ENCODE measurements around the gene KCNT2. TPM values are rescaled to one million over a fixed set of nuclear protein-coding genes. Genes with fewer than 3 reads are reported as not detected.
"Not testable (repeated sequence)": the region's sequence is repeated elsewhere in the genome, so short reads cannot be mapped to it uniquely, and the experiment has no call there.

Gene KCNT2
- total RNA-seq, 4 donors from 2014 or later: 0.35 to 2.3 (median 0.91) TPM; not detected in 1

DNA sequence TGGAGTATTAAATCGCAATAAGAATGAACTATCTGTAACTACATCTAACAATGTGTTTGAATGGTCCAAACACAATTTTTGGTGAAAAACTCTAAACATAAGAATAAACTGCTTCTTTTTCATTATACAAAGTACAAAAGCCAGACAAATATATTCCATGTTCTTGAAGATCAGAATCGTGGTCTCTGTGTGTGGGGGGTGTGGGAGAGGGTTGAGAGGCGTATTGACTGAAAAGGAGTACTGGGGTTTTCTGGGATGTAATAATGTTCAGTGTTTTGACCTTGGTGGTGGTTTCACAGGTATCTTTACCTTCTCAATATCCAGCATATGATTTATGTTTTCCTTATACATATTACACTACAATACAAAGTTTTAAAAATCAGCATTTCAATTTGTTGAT lies 42.8 kb upstream of the KCNT2 start:
- peak overlapping the region in 3 of 4 donors; percentile 33 to 60 (median 37) for H3K4me3 ChIP-seq
- WGBS, 2 donors: 74% methylated on average over 3 of the region's 3 CpGs

DNA sequence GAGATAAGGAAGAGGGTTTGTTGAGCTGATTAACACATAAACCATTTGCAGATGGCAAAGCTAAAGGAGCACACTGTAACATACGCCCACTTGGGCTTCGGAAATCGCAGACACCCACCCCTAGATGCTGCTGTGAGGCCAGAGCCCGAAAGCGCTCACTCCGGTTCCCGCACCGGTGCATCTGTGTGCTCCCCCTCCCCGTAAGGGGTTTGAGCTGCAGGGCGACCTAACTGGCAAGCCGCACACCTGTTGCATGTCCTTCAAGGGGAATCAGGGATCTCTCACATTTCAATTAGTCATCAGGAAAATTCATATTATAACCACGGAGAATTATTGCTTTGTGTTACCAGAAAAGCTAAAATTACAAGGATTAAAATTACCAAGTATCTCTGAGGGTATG lies 42.2 kb upstream of the KCNT2 start:
- no peak overlapping the region for H3K27ac ChIP-seq
- no peak for DNase-seq
- no peaks in the 10 kb centered on the region for H3K9me3 ChIP-seq
- WGBS, 2 donors: 77 to 91% methylated on average over 3 to 12 of the region's 12 CpGs
- no peaks in the 10 kb centered on the region for H3K36me3 ChIP-seq
- peaks cover 0 to 27% (median 0%) of the 10 kb centered on the region in 3 donors for H3K4me1 ChIP-seq
- no peak overlapping the region for H3K4me3 ChIP-seq
- no peaks in the 10 kb centered on the region for H3K27me3 ChIP-seq
- intact Hi-C loops (cut with DNase I): no loop called here
- TF ChIP-seq POLR2A (IDR thresholded peaks at IDR 0.05): no peak
- TF ChIP-seq, protein P1, sequence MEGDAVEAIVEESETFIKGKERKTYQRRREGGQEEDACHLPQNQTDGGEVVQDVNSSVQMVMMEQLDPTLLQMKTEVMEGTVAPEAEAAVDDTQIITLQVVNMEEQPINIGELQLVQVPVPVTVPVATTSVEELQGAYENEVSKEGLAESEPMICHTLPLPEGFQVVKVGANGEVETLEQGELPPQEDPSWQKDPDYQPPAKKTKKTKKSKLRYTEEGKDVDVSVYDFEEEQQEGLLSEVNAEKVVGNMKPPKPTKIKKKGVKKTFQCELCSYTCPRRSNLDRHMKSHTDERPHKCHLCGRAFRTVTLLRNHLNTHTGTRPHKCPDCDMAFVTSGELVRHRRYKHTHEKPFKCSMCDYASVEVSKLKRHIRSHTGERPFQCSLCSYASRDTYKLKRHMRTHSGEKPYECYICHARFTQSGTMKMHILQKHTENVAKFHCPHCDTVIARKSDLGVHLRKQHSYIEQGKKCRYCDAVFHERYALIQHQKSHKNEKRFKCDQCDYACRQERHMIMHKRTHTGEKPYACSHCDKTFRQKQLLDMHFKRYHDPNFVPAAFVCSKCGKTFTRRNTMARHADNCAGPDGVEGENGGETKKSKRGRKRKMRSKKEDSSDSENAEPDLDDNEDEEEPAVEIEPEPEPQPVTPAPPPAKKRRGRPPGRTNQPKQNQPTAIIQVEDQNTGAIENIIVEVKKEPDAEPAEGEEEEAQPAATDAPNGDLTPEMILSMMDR (IDR thresholded peaks at IDR 0.05): no peak

More for the DNA sequence above, 42.8 kb upstream of the KCNT2 start:
- peak overlapping the region; percentile 45 to 71 (median 62) for H3K27ac ChIP-seq
- no peak for DNase-seq
- H3K9me3 ChIP-seq: no peaks in the 10 kb centered on the region
- intact Hi-C loops (cut with DNase I): no loop called here
- TF ChIP-seq POLR2A (IDR thresholded peaks at IDR 0.05): no peak
- TF ChIP-seq, protein P1 (IDR thresholded peaks at IDR 0.05): no peak
- H3K36me3 ChIP-seq: no peaks in the 10 kb centered on the region
- H3K4me1 ChIP-seq: peaks cover 0 to 27% (median 0%) of the 10 kb centered on the region in 3 donors
- no peaks in the 10 kb centered on the region for H3K27me3 ChIP-seq

DNA sequence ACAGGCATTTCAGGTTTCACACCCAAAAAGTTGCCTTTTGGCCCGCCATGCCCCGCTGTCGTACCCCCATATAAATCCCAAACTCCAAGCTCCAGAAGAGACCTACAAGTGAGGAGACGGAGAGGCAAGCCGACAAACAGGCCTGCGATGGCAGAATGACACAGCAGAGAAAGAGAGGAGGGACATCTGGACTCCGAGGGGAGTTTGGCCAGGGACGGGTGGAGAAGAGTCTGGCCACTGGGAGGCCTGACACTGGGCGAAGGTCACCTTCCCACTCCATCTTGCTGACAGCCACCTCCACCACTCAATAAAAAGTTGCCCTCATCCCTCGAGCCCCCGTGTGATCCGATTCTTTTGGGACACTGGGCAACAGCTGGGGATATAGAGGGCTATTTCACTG lies 41.8 kb upstream of the KCNT2 start:
- Histone ChIP-seq H3K4me1 (peaks cover 0 to 24% (median 0%) of the 10 kb centered on the region in 3 donors), H3K27me3 (no peaks in the 10 kb centered on the region), H3K4me3 (no peak overlapping the region), H3K9me3 (no peaks in the 10 kb centered on the region), H3K27ac (no peak overlapping the region), H3K36me3 (no peaks in the 10 kb centered on the region)
- DNase-seq: no peak
- 88% methylated on average over 8 to 9 of the region's 12 CpGs for WGBS, 2 donors
- TF ChIP-seq POLR2A (IDR thresholded peaks at IDR 0.05): no peak
- TF ChIP-seq, protein P1 (IDR thresholded peaks at IDR 0.05): no peak
- intact Hi-C loops (cut with DNase I): no loop called here

DNA sequence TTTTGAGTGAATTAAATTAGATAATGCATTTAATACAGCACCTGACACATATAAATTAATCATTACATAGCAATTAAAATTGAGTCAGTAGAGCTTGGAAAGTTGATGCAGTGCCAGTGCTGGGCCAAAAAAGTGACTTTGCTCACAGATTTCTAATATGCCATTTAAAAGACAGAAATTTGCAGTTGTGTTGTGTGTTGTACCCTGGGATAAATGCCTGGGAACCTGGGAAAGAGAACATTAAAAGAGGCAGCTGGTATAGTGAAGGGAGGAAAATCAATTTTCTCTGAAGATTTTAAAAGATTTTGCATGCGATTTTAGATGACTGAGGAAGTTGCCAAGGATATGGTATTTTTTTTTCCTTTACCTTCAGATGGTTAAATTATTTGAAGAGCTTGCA lies 32.7 kb upstream of the KCNT2 start:
- Histone ChIP-seq H3K9me3 (no peaks in the 10 kb centered on the region), H3K4me1 (no peaks in the 10 kb centered on the region), H3K27me3 (no peaks in the 10 kb centered on the region), H3K4me3 (no peak overlapping the region), H3K36me3 (no peaks in the 10 kb centered on the region), H3K27ac (no peak overlapping the region)
- 88 to 90% methylated on average over 1 of the region's 1 CpG for WGBS, 2 donors
- TF ChIP-seq POLR2A (IDR thresholded peaks at IDR 0.05): no peak
- TF ChIP-seq, protein P1 (IDR thresholded peaks at IDR 0.05): no peak
- no peak for DNase-seq
- intact Hi-C loops (cut with DNase I): no loop called here

DNA sequence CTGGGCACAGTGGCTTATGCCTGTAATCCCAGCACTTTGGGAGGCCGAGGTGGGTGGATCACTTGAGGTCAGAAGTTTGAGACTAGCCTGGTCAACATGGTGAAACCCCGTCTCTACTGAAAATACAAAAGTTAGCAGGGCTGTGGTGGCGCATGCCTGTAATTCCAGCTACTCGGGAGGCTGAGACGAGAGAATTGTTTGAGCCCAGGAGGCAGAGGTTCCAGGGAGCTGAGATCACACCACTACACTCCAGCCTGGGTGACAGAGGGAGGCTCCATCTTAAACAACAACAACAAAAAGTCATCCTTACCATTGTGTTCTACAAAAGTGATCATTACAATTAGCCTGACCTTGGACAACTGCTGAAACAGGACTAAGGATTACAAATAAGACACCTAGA lies 31.1 kb upstream of the KCNT2 start:
- DNase-seq; intact Hi-C loops (cut with DNase I); H3K9me3 ChIP-seq; H3K36me3 ChIP-seq; H3K27ac ChIP-seq; H3K27me3 ChIP-seq; H3K4me3 ChIP-seq; H3K4me1 ChIP-seq: not testable (repeated sequence)
- 84 to 90% methylated on average over 5 of the region's 5 CpGs for WGBS, 2 donors

DNA sequence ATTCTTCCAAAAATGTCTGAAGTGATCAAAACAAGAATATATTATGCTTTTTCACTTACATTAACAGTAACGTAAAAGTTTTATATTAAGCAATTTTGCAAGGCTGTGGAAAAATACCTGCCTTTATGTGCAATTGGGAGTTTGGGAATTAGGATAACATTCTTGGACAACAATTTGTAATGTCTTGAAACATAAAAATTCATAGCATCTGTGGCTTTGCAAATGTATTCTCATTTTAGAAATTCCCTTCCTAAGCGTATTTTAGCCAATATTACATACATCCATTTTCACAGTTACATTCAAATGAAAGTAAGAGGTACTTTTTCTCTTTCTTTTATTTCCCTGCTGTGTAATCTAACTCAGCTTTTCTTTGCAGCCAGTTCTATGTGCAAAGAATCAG lies 30.2 kb upstream of the KCNT2 start:
- H3K9me3 ChIP-seq: no peaks in the 10 kb centered on the region
- WGBS, 2 donors: 89 to 91% methylated on average over 2 of the region's 2 CpGs
- H3K4me1 ChIP-seq: no peaks in the 10 kb centered on the region
- H3K36me3 ChIP-seq: no peaks in the 10 kb centered on the region
- no peak overlapping the region for H3K27ac ChIP-seq
- TF ChIP-seq, protein P1 (IDR thresholded peaks at IDR 0.05): no peak
- no peak for TF ChIP-seq POLR2A (IDR thresholded peaks at IDR 0.05)
- H3K27me3 ChIP-seq: no peaks in the 10 kb centered on the region
- intact Hi-C loops (cut with DNase I): no loop called here
- DNase-seq: no peak
- no peak overlapping the region for H3K4me3 ChIP-seq

Data from esophagus squamous epithelium (tissue), 5 donors.